IPS DF 19.7 (cell line): ENCODE results near the gene TMEM255B.

Experiments used
- DNase-seq: peaks from one replicate; pipeline ENCODE4 v3.0.0-alpha.2; 2013; ENCODE audit warnings: low read depth, low spot score

TMEM255B gene

DNA sequence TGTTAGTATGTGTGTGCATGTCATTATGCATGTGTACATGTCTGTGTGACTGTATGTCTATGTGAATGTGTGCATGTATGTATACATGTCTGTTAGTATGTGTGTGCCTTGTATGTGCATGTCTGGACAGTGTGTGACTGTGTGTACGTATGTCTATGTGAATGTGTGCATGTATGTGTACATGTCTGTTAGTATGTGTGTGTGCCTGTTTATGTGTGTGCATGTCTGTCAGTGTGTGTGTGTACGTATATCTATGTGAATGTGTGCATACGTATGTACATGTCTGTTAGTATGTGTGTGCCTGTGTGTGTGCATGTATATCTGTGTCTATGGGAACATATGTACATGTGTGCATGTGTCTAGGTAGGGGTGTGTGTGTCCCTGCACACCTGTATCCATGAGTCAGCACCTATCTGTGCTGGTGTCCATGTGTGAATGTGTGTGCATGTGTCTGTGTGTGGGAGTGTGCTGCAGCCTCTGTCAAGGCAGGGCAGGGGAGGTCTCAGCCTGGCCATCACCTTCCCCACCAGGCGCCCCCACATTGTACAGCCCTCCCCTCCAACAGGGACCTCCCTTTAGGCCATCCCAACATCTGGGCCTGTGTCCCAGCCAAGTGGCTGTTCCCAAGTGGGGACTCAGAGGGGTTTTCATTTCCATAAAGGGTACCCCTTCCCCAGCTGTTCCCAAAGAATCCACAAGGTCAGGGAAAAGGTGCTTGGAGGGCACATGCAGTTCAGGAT lies 100.5 kb downstream of the TMEM255B start:
- no peak for DNase-seq

DNA sequence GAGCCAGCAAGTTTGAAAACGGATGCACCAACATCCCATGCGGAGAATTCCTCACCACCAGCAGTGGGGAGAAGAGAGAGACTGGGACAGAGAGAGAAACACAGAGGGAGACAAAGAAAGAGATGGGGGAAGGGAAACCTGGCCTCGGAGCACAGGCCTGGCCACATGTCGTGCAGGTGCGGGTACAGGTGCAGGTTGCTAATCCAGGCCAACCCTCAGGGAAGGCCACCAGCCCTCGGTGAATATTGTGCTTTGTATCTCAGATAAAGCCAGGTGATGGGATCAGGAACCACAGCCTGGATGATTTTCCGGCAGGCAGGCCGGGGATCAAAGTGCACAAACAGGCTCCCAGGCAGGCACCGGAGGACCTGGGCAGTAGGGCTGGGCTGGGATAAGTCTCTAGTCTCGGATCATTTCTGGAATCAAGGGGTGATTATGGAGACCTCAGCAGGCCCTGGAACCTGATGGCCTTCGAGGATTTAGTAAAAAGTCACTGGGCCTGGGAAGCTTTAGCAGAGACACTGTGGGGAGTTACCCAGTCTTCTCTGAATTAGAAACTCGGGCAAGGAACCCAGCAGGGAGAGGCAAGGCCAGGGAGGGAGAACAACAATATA lies 101.1 kb downstream of the TMEM255B start:
- no peak for DNase-seq

DNA sequence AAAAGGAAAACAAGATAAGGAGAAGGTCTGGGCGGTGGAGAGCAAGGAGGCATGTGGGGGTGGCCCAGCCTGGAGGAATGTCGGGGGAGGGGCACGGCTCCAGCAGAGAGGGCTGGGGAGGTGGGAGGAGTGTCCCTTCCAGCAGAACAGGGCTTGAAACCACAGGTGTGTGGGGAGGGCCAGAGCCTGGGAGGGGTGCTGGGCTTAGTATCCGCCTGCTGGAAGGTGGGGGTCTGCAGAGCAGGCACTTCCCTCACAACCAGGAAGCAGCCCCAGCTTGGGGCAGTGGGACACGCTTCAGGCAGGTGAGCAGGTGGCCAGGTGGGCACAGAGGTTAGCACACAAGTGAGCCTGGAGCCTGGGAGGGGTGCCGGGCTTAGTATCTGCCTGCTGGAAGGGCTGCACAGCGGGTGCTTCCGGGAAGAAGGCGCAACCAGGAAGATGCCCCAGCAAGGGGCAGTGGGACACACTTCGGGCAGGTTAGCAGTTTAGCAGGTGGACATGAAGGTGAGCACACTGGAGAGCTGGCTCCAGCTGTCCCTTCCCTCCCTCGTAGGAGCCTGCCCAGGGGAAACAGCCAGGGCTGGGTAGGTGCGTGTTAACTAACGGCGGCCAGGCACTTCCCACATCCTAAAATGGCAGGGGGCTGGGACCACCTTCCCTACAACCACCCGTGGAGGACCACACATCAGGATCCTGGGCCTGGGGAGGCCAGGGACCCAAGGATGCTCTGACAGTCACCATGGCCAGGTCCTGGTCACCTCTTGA lies 101.8 kb downstream of the TMEM255B start:
- peak; percentile 48 for DNase-seq

DNA sequence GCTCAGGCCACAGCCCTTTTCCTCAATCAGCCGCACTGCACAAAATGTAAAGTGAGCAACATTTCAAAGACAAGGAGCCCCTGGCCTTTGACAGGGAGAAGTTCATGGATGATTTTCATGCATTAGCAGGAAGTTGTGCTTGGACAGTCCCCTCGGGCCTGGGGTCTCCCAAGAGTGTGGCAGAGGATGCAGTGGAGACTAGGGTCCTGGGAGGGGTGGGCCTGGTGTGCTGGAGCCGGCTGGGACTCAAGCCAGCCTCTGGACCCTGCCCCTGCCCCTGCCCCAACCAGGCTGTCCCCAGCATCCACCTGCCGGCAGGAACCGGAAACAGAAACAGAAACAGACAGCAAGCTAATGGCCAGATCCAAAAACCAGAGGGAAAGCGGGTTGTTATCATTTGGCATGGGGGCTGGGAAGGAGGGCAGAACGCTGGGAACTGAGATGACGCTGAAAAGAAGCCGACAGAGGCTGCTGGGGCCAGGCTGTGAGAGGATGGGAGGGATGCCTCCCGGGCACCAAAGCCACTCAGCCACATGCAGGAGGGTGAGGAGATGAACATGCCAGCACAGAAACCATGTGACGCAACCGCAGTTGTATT lies 102.5 kb downstream of the TMEM255B start:
- DNase-seq = no peak

DNA sequence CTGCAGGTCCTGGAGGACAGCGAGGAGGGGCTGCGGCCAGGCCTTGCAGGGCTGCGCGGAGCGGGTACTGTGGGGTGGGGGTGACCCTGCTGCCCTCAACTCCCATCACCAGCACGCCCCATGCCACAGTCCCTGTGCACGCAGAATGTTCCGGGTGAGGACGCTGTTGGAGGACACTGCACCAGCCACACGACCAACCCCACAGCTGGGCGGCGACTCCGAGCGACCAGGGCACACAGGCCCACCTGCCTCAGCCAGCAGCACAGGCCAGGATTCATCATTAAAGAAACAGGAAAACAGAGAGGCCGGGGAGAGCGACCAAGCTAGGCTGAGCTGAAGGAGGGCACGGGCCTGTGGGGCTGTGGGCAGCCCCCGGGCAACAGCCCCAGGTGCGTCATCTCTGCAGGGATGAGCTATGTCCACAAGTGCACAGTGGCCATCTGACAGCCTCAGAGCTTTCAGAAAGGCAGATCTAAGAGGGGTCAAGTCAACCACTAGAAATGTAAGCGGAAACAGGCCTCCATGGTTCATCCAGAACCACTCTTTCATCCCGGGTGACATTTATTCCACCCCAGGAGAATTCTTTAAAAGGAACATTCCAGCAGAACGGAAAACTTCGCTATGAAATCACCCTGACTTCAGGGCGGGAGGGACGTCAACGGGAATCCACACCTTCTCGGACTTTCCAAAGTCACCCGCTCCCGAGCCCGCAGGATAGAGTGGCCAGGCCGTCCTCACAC lies 103.3 kb downstream of the TMEM255B start:
- DNase-seq = no peak

DNA sequence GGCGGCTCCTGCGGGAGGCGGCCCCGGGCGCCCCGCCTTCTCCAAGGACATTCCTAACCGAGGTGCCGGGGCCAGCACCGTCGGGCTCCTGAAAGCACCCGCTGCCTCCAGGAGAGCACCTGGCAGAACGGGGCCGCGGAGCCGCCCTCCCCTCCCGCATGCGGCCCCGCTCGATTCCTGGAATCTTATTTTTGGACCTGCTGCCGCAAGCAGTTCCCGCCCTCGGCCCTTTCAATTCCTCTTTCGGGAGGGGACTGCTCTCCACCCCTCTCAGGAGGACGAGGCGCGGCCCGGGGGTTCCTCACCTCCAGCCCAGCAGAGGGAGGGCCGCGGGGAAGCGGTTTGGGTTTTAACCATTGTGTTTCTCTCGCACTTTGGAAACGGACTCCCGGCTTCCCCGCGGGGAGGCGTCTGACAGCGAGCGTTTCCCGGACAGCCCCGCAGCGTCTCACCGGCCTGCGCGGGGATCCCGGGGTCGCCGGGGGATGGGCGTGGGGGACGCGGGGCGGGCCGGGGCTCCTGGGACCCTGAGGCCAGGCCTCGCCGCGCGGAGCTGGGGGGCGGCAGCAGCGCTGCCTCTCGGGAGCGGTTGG lies 104.0 kb downstream of the TMEM255B start:
- DNase-seq = no peak

DNA sequence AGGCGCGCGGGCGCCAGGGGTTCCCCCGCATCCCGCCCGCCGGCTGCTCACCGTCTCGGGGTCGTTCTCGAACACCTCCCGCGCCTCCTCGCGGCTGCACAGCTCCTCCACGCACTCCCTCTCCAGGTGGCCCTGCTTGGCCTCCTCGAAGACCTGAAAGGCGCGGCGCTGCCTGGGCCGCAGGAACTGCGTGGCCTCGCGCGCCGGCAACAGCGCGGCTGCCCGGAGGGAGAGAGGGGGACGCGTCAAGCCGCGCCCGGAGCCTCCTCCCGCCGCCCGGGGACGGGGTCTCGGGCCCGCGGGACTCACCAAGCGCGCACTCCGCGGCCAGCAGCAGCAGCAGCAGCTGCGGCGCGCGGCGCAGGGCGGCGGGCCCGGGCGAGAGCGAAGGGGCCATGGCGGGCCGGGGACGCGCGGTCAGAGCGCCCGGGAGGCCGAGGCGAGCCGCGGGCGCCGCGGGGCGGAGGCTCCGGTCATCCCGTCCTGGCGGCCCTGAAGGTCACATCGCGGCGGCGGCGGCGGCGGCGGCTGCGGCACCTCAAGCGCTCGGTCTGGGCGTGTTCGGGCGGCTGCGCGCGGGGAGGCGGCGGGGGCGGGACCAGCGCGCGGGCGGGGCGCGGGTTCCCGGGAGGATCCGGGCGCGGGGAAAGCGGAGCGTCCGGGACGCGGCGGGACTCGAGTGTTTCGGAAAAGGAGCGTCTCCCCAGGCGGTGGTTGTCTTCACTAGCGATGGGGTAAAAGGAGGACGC lies 104.7 kb downstream of the TMEM255B start, which contains the start of gene GAS6:
Gene GAS6, minus strand, starts transcription at position 553 of the 749 bp plus-strand sequence. Its CDS starts 156 bp downstream, at position 397.
- no peak for DNase-seq

DNA sequence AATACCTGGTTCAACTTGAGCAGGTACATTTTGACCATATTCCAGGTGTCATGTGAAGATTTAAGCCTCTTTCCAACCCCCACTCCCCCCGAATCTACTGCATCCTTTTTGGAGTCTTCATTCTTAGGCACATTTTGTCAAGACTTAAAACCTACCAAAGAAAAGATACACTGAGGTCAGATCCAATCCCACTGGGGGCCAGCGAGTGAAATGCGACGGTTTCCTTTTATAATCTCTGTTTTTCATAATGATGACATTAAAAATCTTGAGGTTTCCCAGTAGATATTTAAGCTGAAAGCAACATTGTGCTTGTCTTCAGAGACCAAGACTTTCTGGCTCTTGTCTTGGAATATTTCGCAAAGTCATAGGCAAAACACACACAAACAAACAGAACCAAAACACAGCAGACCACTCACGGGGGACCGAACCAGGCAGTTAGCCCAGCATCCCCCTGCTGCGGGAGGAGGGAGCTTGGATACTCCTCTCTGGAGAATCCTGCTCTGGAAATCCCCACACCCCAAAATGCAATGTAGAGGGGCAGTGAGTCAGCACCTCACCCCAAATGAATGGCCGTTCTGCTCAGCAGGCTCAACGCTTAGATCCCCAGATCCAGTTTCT lies 105.4 kb downstream of the TMEM255B start:
- DNase-seq = no peak

DNA sequence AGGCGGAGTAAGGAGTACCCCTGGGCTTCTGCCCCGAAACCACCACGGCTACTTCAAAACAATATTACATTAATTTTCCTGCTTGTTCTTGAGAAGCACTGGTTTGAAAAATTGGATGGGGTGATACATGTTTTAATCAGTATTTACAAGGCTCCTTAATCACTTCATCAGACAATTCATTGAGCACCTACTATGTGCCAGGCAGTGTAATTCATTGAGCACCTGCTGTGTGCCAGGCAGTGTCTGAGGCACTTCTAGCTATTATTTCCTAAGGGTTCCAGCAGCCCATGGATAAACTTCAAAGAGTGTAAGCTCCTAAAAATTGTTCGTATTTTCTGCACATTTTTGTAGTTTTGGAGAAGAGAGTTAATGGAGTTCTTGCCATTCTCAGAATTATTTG lies 106.4 kb downstream of the TMEM255B start:
- DNase-seq = no peak
